ENCODE data around the gene ZNF830.

DNA sequence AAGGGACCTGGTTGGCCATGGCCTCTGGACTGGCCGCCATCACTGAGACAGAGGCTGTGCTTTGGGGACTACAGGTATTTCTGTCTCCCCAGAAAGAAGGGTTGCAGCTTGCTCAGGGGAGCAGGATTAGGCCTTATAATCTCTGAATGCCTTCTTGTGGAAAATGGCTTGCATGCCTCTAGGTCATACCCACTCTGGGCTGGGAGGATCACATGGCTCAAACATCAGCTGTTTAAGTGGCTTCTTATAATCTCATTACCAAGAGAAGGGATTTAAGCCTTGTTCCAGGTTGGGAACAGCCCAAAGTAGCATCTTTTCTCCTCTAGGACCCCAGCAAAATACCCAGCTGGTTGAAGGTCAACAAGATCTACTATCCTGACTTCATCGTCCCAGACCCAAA lies 38.1 kb downstream of the ZNF830 start:
- TF ChIP-seq, protein P1, sequence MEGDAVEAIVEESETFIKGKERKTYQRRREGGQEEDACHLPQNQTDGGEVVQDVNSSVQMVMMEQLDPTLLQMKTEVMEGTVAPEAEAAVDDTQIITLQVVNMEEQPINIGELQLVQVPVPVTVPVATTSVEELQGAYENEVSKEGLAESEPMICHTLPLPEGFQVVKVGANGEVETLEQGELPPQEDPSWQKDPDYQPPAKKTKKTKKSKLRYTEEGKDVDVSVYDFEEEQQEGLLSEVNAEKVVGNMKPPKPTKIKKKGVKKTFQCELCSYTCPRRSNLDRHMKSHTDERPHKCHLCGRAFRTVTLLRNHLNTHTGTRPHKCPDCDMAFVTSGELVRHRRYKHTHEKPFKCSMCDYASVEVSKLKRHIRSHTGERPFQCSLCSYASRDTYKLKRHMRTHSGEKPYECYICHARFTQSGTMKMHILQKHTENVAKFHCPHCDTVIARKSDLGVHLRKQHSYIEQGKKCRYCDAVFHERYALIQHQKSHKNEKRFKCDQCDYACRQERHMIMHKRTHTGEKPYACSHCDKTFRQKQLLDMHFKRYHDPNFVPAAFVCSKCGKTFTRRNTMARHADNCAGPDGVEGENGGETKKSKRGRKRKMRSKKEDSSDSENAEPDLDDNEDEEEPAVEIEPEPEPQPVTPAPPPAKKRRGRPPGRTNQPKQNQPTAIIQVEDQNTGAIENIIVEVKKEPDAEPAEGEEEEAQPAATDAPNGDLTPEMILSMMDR (IDR thresholded peaks at IDR 0.05) = no peak
- TF ChIP-seq RFX5 (IDR thresholded peaks at IDR 0.05; ENCODE audit: low read length) = no peak
- TF ChIP-seq NRF1 (IDR thresholded peaks at IDR 0.05; ENCODE audit: low read depth, low read length) = no peak
- TF ChIP-seq NFIC (IDR thresholded peaks at IDR 0.05; ENCODE audit: borderline replicate concordance) = no peak
- no peak for TF ChIP-seq POLR2AphosphoS5 (IDR thresholded peaks at IDR 0.05; ENCODE audit: low read depth, low read length)
